CD14-positive monocyte (primary cell): ENCODE results near the gene RSRC1. TPM values are rescaled to one million over a fixed set of nuclear protein-coding genes. Genes with fewer than 3 reads are reported as not detected.
A peak's percentile ranks its signal among the peaks of the same experiment; 100 is the strongest.

Experiments used
- DNase-seq, 3 donors: peaks; one replicate each; pipeline ENCODE4 v3.0.0-alpha.2; 2011 to 2022
- H2AFZ ChIP-seq: 2 replicates; pipeline ENCODE4 v1.6.0; 2012; ENCODE audit warnings: mild to moderate bottlenecking, low read depth, low read length, inconsistent platforms; ENCODE audit not compliant: insufficient read depth, poor library complexity, severe bottlenecking
- H3K27ac ChIP-seq, 2 donors: 1 replicate in 1 of 2; 2 replicates in 1 of 2; pipeline ENCODE4 v1.5.1; 2012 to 2013; ENCODE audit warnings: low read length in 2 of 2, control low read depth in 1 of 2, inconsistent platforms in 1 of 2, low read depth in 1 of 2, mild to moderate bottlenecking in 1 of 2
- H3K27me3 ChIP-seq, 2 donors: one replicate each; pipeline versions ENCODE4 v1.6.0 to v1.6.1; 2011 to 2013; ENCODE audit warnings: low read length in 2 of 2; ENCODE audit not compliant: control insufficient read depth in 2 of 2, insufficient read depth in 2 of 2
- H3K36me3 ChIP-seq, 2 donors: replicated peaks in 1 of 2; 1 replicate in 1 of 2; 2 replicates in 1 of 2; pipeline versions ENCODE4 v1.5.1 to v1.6.1; 2012 to 2013; ENCODE audit warnings: low read length in 2 of 2, control low read depth in 1 of 2, inconsistent platforms in 1 of 2, mild to moderate bottlenecking in 1 of 2; ENCODE audit not compliant: insufficient read depth in 2 of 2, control insufficient read depth in 1 of 2
- H3K4me1 ChIP-seq, 2 donors: 1 replicate in 1 of 2; 2 replicates in 1 of 2; pipeline versions ENCODE4 v1.5.1 to v1.6.1; 2012 to 2013; ENCODE audit warnings: low read length in 2 of 2, control low read depth in 1 of 2, inconsistent platforms in 1 of 2, mild to moderate bottlenecking in 1 of 2, moderate library complexity in 1 of 2; ENCODE audit not compliant: insufficient read depth in 2 of 2, control insufficient read depth in 1 of 2
- H3K4me2 ChIP-seq: replicated peaks from 2 replicates; pipeline ENCODE3; 2012; ENCODE audit warnings: low read length, moderate library complexity, mild to moderate bottlenecking; ENCODE audit not compliant: poor library complexity, severe bottlenecking; ENCODE audit errors: extremely low read depth
- H3K4me3 ChIP-seq, 3 experiments: fragments of 200-600 bp in 1 of 3; sonication (generic) in 1 of 3; replicated peaks in 1 of 3; 1 replicate in 2 of 3; 2 replicates in 1 of 3; pipeline ENCODE4 v1.5.1; 2011 to 2013; ENCODE audit warnings: low read length in 3 of 3, mild to moderate bottlenecking in 3 of 3, control low read depth in 2 of 3, low read depth in 2 of 3, inconsistent platforms in 1 of 3, moderate library complexity in 1 of 3
- H3K79me2 ChIP-seq: 2 replicates; pipeline ENCODE4 v1.6.0; 2012; ENCODE audit warnings: mild to moderate bottlenecking, control low read depth, inconsistent platforms, low read length, moderate library complexity; ENCODE audit not compliant: insufficient read depth
- H3K9ac ChIP-seq: 2 replicates; pipeline ENCODE4 v1.6.0; 2017; ENCODE audit warnings: low read length, mild to moderate bottlenecking; ENCODE audit not compliant: insufficient read depth, poor library complexity, severe bottlenecking
- H3K9me3 ChIP-seq, 2 donors: replicated peaks in 1 of 2; 1 replicate in 1 of 2; 2 replicates in 1 of 2; pipeline versions ENCODE4 v1.5.1 to v1.6.1; 2012 to 2013; ENCODE audit warnings: low read length in 2 of 2, control low read depth in 1 of 2; ENCODE audit not compliant: control insufficient read depth in 1 of 2, insufficient read depth in 1 of 2
- H4K20me1 ChIP-seq: 2 replicates; pipeline ENCODE4 v1.6.0; 2012; ENCODE audit warnings: mild to moderate bottlenecking, low read length, control low read depth, moderate library complexity; ENCODE audit not compliant: insufficient read depth
- H3K27ac Mint-ChIP-seq, 7 donors: one replicate each; pipeline ENCODE4 v1.8.0; 2020; ENCODE audit warnings: mild to moderate bottlenecking in 7 of 7, mixed read lengths in 7 of 7, moderate library complexity in 6 of 7, inconsistent platforms in 2 of 7
- H3K27me3 Mint-ChIP-seq, 3 donors: one replicate each; pipeline ENCODE4 v1.8.0; 2021 to 2022; ENCODE audit warnings: low read depth in 3 of 3, mild to moderate bottlenecking in 3 of 3, mixed read lengths in 3 of 3, moderate library complexity in 3 of 3, inconsistent platforms in 1 of 3
- H3K36me3 Mint-ChIP-seq, 2 donors: one replicate each; pipeline ENCODE4 v1.8.0; 2020; ENCODE audit warnings: mixed read lengths in 2 of 2, inconsistent platforms in 1 of 2, mild to moderate bottlenecking in 1 of 2
- H3K4me1 Mint-ChIP-seq: one replicate; pipeline ENCODE4 v1.8.0; 2020; ENCODE audit warnings: mild to moderate bottlenecking, mixed read lengths
- H3K4me3 Mint-ChIP-seq, 2 donors: one replicate each; pipeline ENCODE4 v1.8.0; 2020; ENCODE audit warnings: mild to moderate bottlenecking in 2 of 2, mixed read lengths in 2 of 2, moderate library complexity in 1 of 2
- H3K9me3 Mint-ChIP-seq, 7 donors: one replicate each; pipeline ENCODE4 v1.8.0; 2020 to 2022; ENCODE audit warnings: mixed read lengths in 7 of 7, mild to moderate bottlenecking in 6 of 7, moderate library complexity in 6 of 7, inconsistent platforms in 2 of 7
- WGBS: methylation state at CpG from one replicate; pipeline ENCODE4 v1.1.5; 2013; ENCODE audit warnings: missing lambda C conversion rate; ENCODE audit not compliant: insufficient coverage; 5-methylcytosine and 5-hydroxymethylcytosine counted together
- intact Hi-C, 2 donors: fragments of 100-400 bp; cut with micrococcal nuclease; formaldehyde crosslinking; loops; one replicate each; pipeline versions ENCODE4 v1.15.0 to v1.15.1; 2023
- polyA plus RNA-seq, 3 donors: library from polyadenylated mRNA; depleted of rRNA in 1 of 3; unstranded in 2 of 3; stranded (reverse) in 1 of 3; fragments of 300-500 nt in 2 of 3; fragments of >200 nt in 1 of 3; fragmentation: Illumina TruSeq in 2 of 3; gene quantifications; 1 replicate in 2 of 3; 2 replicates in 1 of 3; pipeline ENCODE4 v1.2.3, GENCODE V29; 2012 to 2021
- TF ChIP-seq, protein P1 (sequence below): fragments of 200-600 bp; IDR thresholded peaks from one replicate; pipeline ENCODE4 v1.8.0; 2022; ENCODE audit warnings: antibody characterized with exemption, mild to moderate bottlenecking

The RSRC1 gene
- polyA plus RNA-seq, 3 donors: 6.6 to 31.7 (median 15.1) TPM

DNA sequence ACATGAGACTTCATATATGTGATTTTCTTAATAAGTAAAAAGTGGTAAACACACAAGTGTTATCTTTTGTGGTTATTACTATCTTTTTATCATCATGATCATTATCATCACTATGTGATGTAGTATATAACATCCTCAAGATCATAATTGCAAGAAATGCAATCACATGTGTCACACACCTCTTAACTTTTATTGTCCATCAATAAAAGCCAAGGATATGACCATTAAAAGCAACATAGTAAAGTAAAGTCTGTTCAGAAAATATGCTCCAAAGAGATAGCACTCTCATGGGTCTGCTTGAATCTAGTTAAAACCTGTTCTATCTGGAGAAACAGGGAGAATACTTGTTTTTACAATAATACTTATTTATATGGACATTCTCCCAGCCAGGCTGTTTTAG is 308.1 kb downstream of the RSRC1 start:
- H3K4me2 ChIP-seq: no peak overlapping the region
- no peak overlapping the region for H3K27ac Mint-ChIP-seq
- intact Hi-C loops: no loop called here
- no peak overlapping the region for H2AFZ ChIP-seq
- H3K9me3 Mint-ChIP-seq: peaks cover 0 to 2% (median 0%) of the 10 kb centered on the region in 7 donors
- H3K79me2 ChIP-seq: no peaks in the 10 kb centered on the region
- no peak overlapping the region for H3K4me3 ChIP-seq
- H3K27me3 ChIP-seq: no peaks in the 10 kb centered on the region
- TF ChIP-seq, protein P1, sequence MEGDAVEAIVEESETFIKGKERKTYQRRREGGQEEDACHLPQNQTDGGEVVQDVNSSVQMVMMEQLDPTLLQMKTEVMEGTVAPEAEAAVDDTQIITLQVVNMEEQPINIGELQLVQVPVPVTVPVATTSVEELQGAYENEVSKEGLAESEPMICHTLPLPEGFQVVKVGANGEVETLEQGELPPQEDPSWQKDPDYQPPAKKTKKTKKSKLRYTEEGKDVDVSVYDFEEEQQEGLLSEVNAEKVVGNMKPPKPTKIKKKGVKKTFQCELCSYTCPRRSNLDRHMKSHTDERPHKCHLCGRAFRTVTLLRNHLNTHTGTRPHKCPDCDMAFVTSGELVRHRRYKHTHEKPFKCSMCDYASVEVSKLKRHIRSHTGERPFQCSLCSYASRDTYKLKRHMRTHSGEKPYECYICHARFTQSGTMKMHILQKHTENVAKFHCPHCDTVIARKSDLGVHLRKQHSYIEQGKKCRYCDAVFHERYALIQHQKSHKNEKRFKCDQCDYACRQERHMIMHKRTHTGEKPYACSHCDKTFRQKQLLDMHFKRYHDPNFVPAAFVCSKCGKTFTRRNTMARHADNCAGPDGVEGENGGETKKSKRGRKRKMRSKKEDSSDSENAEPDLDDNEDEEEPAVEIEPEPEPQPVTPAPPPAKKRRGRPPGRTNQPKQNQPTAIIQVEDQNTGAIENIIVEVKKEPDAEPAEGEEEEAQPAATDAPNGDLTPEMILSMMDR: no peak
- no peak for DNase-seq
- no peak overlapping the region for H3K9ac ChIP-seq
- H3K36me3 ChIP-seq: no peaks in the 10 kb centered on the region
- H3K9me3 ChIP-seq: no peaks in the 10 kb centered on the region
- H3K36me3 Mint-ChIP-seq: peaks cover 6 to 7% of the 10 kb centered on the region in 2 donors
- no peaks in the 10 kb centered on the region for H4K20me1 ChIP-seq
- H3K4me1 ChIP-seq: no peaks in the 10 kb centered on the region
- H3K27ac ChIP-seq: no peak overlapping the region
- no peak overlapping the region for H3K4me3 Mint-ChIP-seq
- peaks cover 0 to 2% (median 0%) of the 10 kb centered on the region in 3 donors for H3K27me3 Mint-ChIP-seq
- H3K4me1 Mint-ChIP-seq: no peaks in the 10 kb centered on the region

- Histone ChIP-seq H4K20me1 (no peaks in the 10 kb centered on the region), H3K27ac (no peak overlapping the region), H3K9me3 (no peaks in the 10 kb centered on the region), H2AFZ (no peak overlapping the region), H3K4me3 (no peak overlapping the region), H3K79me2 (no peaks in the 10 kb centered on the region), H3K9ac (no peak overlapping the region), H3K4me2 (no peak overlapping the region), H3K36me3 (no peaks in the 10 kb centered on the region), H3K4me1 (no peaks in the 10 kb centered on the region), H3K27me3 (no peaks in the 10 kb centered on the region)
- no peak overlapping the region for H3K4me3 Mint-ChIP-seq
- DNase-seq: no peak
- H3K27me3 Mint-ChIP-seq: no peaks in the 10 kb centered on the region
- H3K4me1 Mint-ChIP-seq: no peaks in the 10 kb centered on the region
- intact Hi-C loops: no loop called here
- peaks cover 0 to 6% (median 0%) of the 10 kb centered on the region in 7 donors for H3K9me3 Mint-ChIP-seq
- peak overlapping the region in 2 of 7 donors; percentile 37 for H3K27ac Mint-ChIP-seq
- TF ChIP-seq, protein P1: no peak
- H3K36me3 Mint-ChIP-seq: peaks cover 0 to 2% of the 10 kb centered on the region in 2 donors
- WGBS: no CpG with 5 or more reads among the region's 5 CpGs
Measured at GRCh38 chr3:158419820-158420653, 310.1 kb downstream of the RSRC1 start.
